Renal cortex interstitium (tissue), 15 donors: ENCODE measurements around the gene SUGP1. TPM values are rescaled to one million over a fixed set of nuclear protein-coding genes. Genes with fewer than 3 reads are reported as not detected.
"Not testable (repeated sequence)": the region's sequence is repeated elsewhere in the genome, so short reads cannot be mapped to it uniquely, and the experiment has no call there.

Experiments used
- DNase-seq, 11 donors: peaks; one replicate each; pipeline ENCODE4 v3.0.0-alpha.2; 2013; ENCODE audit warnings: low read depth in 9 of 11, low spot score in 4 of 11; ENCODE audit errors: extremely low read depth in 1 of 11
- long read RNA-seq, 16 experiments: transcript quantifications; one replicate each; lab custom pipeline, GENCODE V29; 2026
- polyA plus RNA-seq, 3 donors: library from polyadenylated mRNA; unstranded; fragments of 120-200 nt; gene quantifications; one replicate each; pipeline ENCODE4 v1.2.1, GENCODE V29; 2013; ENCODE audit not compliant: insufficient read length in 3 of 3

The SUGP1 gene, protein sequence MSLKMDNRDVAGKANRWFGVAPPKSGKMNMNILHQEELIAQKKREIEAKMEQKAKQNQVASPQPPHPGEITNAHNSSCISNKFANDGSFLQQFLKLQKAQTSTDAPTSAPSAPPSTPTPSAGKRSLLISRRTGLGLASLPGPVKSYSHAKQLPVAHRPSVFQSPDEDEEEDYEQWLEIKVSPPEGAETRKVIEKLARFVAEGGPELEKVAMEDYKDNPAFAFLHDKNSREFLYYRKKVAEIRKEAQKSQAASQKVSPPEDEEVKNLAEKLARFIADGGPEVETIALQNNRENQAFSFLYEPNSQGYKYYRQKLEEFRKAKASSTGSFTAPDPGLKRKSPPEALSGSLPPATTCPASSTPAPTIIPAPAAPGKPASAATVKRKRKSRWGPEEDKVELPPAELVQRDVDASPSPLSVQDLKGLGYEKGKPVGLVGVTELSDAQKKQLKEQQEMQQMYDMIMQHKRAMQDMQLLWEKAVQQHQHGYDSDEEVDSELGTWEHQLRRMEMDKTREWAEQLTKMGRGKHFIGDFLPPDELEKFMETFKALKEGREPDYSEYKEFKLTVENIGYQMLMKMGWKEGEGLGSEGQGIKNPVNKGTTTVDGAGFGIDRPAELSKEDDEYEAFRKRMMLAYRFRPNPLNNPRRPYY
- polyA plus RNA-seq = 10 to 100 TPM; 50.4 to 65.1 (median 64.6) TPM
- long read RNA-seq, donor 1, transcript SUGP1-208 (4 exons, 715 nt) = major isoform, 6 of 14 reads
- long read RNA-seq, donor 1, partial matches to known transcripts = 0 of 14 reads
- long read RNA-seq, donor 1, other reads (novel, unspliced or antisense) = 0 of 14 reads
- long read RNA-seq, donor 2, transcript SUGP1-208 (4 exons, 715 nt) = major isoform, 5 of 7 reads
- long read RNA-seq, donor 2, partial matches to known transcripts = 0 of 7 reads
- long read RNA-seq, donor 2, other reads (novel, unspliced or antisense) = 0 of 7 reads
- long read RNA-seq, donor 3, transcript SUGP1-201 (14 exons, 2,423 nt) = minor isoform, 5 of 34 reads
- long read RNA-seq, donor 3, transcript SUGP1-208 (4 exons, 715 nt) = major isoform, 11 of 34 reads
- long read RNA-seq, donor 3, partial matches to known transcripts = 12 of 34 reads
- long read RNA-seq, donor 3, other reads (novel, unspliced or antisense) = 5 of 34 reads
- long read RNA-seq, donor 4, transcript SUGP1-201 (14 exons, 2,423 nt) = major isoform, 5 of 15 reads
- long read RNA-seq, donor 4, partial matches to known transcripts = 6 of 15 reads
- long read RNA-seq, donor 4, other reads (novel, unspliced or antisense) = 0 of 15 reads
- long read RNA-seq, donor 5, transcript SUGP1-212 (8 exons, 1,377 nt) = minor isoform, 5 of 72 reads
- long read RNA-seq, donor 5, transcript SUGP1-201 (14 exons, 2,423 nt) = minor isoform, 6 of 72 reads
- long read RNA-seq, donor 5, transcript SUGP1-208 (4 exons, 715 nt) = major isoform, 7 of 72 reads
- long read RNA-seq, donor 5, partial matches to known transcripts = 42 of 72 reads
- long read RNA-seq, donor 5, other reads (novel, unspliced or antisense) = 9 of 72 reads
- long read RNA-seq, donor 6, transcript SUGP1-208 (4 exons, 715 nt) = major isoform, 5 of 62 reads
- long read RNA-seq, donor 6, partial matches to known transcripts = 53 of 62 reads
- long read RNA-seq, donor 6, other reads (novel, unspliced or antisense) = 0 of 62 reads
- long read RNA-seq, donor 7, transcript SUGP1-201 (14 exons, 2,423 nt) = major isoform, 10 of 36 reads
- long read RNA-seq, donor 7, partial matches to known transcripts = 14 of 36 reads
- long read RNA-seq, donor 7, other reads (novel, unspliced or antisense) = 7 of 36 reads
- long read RNA-seq, donor 8 = 0 reads
- long read RNA-seq, donor 9, partial matches to known transcripts = 0 of 6 reads
- long read RNA-seq, donor 9, other reads (novel, unspliced or antisense) = 0 of 6 reads
- long read RNA-seq, donor 10, partial matches to known transcripts = 13 of 20 reads
- long read RNA-seq, donor 10, other reads (novel, unspliced or antisense) = 0 of 20 reads
- long read RNA-seq, donor 11, partial matches to known transcripts = 0 of 2 reads
- long read RNA-seq, donor 11, other reads (novel, unspliced or antisense) = 0 of 2 reads
- long read RNA-seq, donor 12, partial matches to known transcripts = 48 of 50 reads
- long read RNA-seq, donor 12, other reads (novel, unspliced or antisense) = 0 of 50 reads
- long read RNA-seq, donor 13, transcript SUGP1-201 (14 exons, 2,423 nt) = minor isoform, 6 of 222 reads
- long read RNA-seq, donor 13, transcript SUGP1-208 (4 exons, 715 nt) = major isoform, 12 of 222 reads
- long read RNA-seq, donor 13, partial matches to known transcripts = 190 of 222 reads
- long read RNA-seq, donor 13, other reads (novel, unspliced or antisense) = 8 of 222 reads
- long read RNA-seq, donor 14, transcript SUGP1-201 (14 exons, 2,423 nt) = major isoform, 7 of 17 reads
- long read RNA-seq, donor 14, partial matches to known transcripts = 6 of 17 reads
- long read RNA-seq, donor 14, other reads (novel, unspliced or antisense) = 0 of 17 reads
- long read RNA-seq, donor 15, partial matches to known transcripts = 0 of 1 reads
- long read RNA-seq, donor 15, other reads (novel, unspliced or antisense) = 0 of 1 reads
- long read RNA-seq, donor 16, transcript SUGP1-201 (14 exons, 2,423 nt) = major isoform, 12 of 249 reads
- long read RNA-seq, donor 16, partial matches to known transcripts = 210 of 249 reads
- long read RNA-seq, donor 16, other reads (novel, unspliced or antisense) = 17 of 249 reads

DNA sequence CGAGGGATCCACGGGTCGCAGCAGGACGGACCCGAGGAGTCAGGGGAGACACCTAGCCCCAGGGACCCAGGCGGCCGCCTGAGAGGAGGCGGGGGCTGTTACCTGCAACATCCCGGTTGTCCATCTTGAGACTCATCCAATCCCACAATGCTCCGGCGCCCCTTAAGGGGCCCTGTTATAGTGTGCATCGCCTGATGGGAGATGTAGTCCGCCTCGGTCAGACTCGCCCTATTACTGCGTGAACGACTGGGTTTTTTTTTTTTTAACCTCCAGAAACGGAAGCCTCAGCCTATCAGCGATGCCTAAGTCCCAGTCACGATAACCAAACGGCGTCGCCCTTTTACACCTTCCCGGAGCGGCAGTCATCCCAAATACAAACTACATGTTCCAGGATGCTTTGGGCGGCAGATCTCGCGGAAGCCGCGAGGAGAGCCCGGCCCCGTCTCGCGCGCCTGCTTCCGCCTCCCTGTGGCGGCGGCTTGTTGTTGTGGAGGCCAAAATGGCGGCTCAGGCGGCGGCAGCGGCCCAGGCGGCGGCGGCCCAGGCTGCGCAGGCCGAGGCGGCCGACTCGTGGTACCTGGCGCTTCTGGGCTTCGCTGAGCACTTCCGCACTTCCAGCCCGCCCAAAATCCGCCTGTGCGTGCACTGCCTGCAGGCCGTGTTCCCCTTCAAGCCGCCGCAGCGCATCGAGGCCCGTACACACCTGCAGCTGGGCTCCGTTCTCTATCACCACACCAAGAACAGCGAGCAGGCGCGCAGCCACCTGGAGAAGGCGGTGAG is at the start of gene SUGP1, which contains the start of gene MAU2:
TSS of gene SUGP1 (minus strand) at position 149 of the 780 bp plus-strand sequence. CDS start at position 136, 13 bp downstream.
TSS of gene MAU2 (plus strand) at position 469 of the 780 bp plus-strand sequence. CDS start at position 500, 31 bp downstream.
- peak; percentile 79 to 92 (median 87) for DNase-seq

DNA sequence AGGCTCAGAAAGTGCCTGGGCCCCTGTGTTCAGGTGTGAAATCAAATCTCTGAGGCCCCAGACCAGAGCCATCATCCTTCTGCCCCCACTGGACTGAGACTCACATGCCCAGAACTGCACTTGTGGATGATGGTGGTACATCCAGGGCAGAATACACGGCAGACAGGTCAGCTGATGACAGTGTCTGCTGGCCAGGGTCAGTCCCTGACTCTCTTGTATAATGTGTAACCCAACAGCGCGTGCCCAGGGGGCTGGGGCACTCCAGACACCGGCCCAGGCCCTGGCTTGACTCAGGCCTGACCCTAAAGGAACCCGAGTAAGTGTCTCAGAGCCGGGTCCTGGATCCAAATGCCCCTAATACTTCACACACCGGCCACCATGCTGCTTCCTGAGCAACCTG is 47.8 kb upstream of the SUGP1 start:
- no peak for DNase-seq

DNA sequence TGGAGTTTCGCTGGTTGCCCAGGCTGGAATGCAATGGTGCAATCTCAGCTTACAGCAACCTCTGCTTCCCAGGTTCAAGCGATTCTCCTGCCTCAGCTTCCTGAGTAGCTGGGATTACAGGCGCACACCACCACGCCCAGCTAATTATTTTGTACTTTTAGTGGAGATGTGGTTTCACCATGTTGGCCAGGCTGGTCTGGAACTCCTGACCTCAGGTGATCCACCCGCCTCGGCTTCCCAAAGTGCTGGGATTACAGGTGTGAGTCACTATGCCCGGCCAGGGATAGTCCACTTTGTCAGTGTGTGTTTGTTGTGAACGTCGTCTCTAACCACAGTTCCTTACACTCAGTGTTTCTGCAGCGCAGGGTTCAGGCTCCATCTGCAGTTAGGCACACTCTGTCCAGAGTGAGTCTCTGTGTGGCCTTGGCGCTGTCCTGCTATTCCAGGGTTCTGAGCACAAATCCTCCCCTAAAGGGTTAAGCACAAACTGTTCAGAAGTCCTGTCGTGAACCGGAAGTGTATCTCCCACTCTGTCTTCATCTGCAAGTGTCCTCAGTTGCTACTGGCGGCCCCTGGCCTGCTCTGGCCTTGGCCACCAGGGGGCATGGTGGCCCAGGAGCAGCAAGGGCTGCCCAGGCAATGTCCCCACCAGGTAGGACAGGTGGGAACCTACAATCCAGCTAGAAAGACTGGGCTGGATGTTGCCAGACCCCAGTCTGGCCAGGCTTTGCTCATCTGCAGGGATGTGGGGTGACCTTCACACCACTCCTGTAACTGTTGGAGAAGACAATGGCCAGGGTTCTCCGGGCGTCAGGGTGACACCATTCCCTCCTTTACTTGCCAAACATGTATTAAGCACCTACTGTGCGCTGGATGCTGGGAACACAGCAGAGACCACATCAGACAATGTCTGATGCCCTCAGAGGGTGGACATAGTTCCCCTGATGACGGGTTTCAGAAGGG is 46.4 kb upstream of the SUGP1 start:
- DNase-seq = peak in 7 of 11 donors; percentile 46 to 64 (median 56)

DNA sequence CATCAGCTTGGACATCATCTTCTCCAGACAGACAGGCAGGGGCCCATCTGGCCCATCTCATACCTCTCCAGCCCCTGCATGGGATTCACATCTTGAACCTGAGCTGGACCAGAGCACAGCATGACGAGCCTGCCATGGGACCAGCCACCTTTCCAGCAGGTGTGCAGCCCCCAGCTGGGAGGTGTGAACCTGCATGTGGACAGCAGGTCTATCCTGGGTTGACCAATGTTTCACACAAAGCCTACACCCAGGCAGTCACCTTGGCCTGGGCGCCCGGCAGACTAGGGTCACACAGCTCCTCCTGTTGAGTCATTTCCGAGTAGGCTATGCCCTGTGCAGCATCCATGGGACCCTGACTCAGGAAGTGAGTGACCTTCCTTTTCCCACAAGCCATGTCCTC is 41.8 kb upstream of the SUGP1 start:
- no peak for DNase-seq

DNA sequence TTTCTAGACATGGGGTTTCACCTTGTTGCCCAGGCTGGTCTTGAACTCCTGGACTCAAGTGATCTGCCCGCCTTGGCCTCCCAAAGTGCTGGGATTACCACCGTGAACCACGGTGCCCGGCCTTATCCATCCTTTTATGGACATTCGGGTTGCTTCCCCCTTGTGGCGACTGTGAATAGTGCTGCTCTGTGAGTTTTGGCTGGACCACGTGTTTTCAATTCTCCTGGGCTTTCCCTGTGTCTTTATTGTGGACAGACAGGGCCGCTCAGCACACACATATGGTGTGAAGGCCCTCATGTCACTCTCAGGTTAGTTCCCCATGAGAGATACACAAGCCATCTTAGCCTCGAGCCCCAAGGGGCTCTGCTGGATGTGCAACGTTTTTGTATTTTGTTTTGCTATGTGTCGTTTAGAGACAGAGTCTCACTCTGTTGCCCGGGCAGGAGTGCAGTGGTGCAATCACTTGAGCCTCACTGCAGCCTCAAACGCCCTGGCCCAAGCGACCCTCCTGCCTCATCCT is 40.8 kb upstream of the SUGP1 start:
- peak in 8 of 11 donors; percentile 46 to 75 (median 68) for DNase-seq

DNA sequence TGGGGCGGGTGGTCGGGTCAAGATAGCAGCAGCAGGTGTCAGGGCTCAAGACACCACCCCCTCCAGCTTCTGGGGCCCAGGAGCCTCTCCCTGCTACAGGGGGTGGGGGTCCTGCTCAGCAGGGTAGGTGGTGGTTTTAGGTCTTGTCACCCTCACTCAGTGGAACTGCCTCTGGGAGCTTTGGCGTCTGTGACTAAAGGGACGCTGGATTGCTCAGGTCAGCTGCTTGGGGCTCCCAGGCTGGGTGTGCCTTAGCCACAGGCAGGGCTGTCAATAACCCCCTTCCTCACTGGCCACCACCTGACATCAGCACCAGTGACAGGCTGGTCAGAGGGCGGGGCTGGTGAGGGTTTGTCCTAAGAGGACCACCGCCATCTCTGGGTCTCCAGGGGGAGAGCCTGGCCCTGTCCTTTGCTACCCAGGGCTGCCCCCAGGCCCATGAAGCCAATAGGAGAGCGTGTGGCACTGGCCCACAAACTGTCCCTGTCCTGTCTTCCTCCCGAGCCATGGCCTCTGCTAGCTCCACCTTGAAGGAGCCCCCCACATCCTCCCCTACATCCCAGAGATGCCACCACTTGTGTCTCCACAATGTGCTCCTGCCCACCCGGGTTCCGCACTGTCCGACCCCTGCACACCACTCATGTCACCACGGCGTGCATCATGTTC is 36.7 kb upstream of the SUGP1 start:
- no peak for DNase-seq

DNA sequence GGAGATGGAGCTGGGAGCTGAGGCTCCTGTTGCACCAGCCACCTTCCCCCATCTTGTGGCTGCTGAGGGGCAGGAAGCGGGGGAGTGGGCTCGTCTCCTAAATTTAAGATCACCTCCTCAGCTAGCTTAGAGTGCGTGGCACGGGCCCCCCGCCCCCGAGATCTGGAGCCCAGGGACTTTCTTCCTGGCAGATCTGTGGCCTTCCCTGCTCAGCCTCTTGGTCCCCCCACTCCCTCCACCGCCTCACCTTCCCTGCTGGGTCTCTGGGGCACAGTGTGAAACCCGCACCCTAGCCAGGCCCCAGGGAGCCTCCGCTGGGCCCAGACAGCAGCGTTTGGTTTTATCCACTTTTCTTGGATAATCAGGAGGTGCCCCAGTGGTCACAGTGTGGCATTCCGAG is 36.2 kb upstream of the SUGP1 start:
- DNase-seq = no peak

DNA sequence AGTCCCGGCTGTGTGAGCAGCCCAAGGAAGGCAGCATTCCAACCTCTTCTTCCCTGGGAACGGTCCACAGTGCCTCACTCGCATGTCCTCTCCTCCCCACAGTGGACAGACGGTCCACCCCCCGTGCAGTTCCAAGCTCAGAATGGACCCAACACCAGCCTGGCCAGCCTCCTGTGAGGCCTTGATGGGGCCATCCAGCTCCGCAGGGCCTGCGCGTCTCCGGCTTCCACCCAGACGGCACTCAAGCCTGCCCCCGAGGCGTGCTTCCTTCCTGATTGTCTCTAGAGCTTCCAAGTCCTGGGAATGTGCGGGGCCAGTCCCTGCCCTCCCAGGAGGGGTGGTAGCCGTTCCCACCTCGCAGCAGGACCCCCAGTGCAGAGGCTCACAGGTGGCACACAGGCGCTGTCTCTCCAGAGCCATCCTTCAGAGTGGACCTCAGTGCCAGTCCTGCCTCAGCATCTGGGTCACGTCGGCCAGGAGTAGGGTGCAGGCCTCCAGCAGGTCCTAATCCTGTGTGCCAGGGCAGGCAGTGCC is 35.4 kb upstream of the SUGP1 start:
- DNase-seq = no peak

DNA sequence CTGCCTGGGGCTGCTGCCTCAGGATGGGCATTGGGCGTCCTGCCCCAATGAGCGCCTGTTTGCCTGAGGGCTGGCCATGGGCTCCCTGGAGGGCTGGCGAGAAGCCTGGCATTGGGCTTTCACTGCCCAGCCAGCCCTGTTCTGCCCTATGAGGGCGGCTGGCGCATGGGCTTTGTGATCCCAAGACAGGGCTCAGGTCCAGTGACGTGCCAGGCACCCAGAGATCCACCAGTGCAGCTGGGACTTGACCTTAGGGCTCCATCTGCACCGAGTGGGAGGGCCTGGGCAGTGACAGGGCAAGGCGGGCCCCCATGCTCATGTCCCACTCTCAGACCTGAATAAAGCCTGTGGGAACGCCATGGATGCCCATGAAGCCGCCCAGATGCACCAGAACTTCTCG is 34.6 kb upstream of the SUGP1 start:
- DNase-seq = no peak

DNA sequence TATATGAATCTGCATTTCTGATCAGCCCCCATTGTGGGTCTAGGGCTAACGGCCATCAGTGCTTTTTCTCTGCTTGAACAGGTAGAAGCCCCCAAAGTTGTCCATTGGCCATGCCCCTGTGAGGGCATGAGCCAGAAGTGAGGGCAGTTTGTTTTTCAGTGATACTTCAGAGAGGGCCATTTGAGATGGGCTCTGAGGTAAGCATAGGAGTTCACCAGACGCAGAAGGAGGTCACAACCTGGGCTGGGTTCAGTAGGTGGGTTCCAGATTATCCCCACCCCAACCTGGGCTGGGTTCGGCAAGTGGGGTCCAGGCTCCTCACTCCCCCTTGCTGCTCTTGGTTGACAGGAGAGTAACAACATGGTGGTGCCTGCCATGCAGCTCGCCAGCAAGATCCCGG is 33.7 kb upstream of the SUGP1 start:
- DNase-seq = no peak

DNA sequence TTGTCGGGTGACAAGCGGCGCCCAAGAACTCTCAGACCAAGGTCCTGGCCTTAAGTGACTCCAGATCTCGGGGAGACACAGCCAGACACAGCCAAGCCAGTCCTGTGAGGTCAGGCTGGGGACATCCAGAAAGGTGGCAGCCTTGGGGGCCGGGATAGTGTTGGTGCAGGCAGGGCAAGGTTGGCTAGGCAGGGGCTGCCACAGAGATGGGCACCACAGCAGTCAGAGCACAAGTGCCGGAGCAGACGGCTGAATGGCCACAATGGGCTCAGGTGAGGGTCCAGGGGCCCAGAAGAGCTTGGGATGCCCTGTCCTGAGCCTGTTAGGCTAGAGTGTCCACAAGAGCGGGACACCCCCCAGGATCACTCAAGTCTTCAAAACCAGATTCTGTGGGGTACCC is 32.5 kb upstream of the SUGP1 start:
- DNase-seq = no peak

DNA sequence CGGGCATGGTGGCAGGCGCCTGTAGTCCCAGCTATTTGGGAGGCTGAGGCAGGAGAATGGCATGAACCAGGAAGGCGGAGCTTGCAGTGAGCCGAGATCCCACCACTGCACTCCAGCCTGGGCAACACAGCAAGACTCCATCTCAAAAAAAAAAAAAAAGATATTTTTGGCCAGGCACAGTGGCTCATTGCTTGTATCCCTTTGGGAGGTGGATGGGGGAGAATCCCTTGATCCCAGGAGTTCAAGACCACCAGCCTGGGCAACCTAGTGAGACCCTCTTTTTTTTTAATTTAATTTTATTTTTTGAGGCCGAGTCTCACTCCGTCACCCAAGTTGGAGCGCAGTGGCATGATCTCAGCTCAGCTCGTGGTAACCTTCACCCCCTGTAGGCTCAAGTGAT is 30.4 kb upstream of the SUGP1 start:
- DNase-seq = not testable (repeated sequence)

DNA sequence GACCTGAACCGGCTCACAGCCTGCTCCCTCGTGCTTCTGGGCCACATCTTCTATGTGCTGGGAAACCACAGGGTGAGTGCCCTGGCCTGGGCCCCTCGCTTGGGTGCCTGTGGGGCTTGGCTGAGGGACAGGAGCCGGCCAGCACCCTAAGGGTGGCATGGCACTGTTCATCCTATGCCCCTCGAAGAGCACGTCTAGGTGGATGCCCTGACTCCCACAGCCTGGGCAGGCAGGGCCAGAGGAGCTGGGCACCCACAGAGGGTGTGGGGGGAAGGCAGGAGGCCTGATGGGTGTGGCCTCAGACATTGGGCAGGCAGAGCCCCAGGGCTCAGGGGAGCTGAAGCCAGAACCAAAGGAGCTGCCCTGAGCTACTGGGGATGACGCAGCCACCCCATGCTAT is 29.1 kb upstream of the SUGP1 start:
- no peak for DNase-seq
